ENCODE data around the gene CRTAC1.

Gene CRTAC1

GRCh38 chr10:97888641-97889262, 141.7 kb downstream of the CRTAC1 start:
- TF ChIP-seq CTCF (conservative IDR thresholded peaks at IDR 0.05): no peak
- TF ChIP-seq ZFX (IDR thresholded peaks at IDR 0.05): no peak
- no peak overlapping the region for H3K27ac ChIP-seq

GRCh38 chr10:97888134-97888533, 142.3 kb downstream of the CRTAC1 start:
- TF ChIP-seq ZFX (IDR thresholded peaks at IDR 0.05): no peak
- TF ChIP-seq CTCF (conservative IDR thresholded peaks at IDR 0.05): no peak
- H3K27ac ChIP-seq: no peak overlapping the region

GRCh38 chr10:97887399-97887798, 143.0 kb downstream of the CRTAC1 start:
- no peak overlapping the region for H3K27ac ChIP-seq
- TF ChIP-seq ZFX (IDR thresholded peaks at IDR 0.05) (no peak), CTCF (conservative IDR thresholded peaks at IDR 0.05) (no peak)

- TF ChIP-seq ZFX (IDR thresholded peaks at IDR 0.05) (no peak), CTCF (conservative IDR thresholded peaks at IDR 0.05) (no peak)
- H3K27ac ChIP-seq: no peak overlapping the region
Observed at GRCh38 chr10:97886286-97886685, 144.1 kb downstream of the CRTAC1 start.

- no peak for TF ChIP-seq CTCF (conservative IDR thresholded peaks at IDR 0.05)
- no peak for TF ChIP-seq ZFX (IDR thresholded peaks at IDR 0.05)
- H3K27ac ChIP-seq: no peak overlapping the region
Observed at GRCh38 chr10:97883092-97883485, 147.3 kb downstream of the CRTAC1 start.

- TF ChIP-seq CTCF (conservative IDR thresholded peaks at IDR 0.05) (no peak), ZFX (IDR thresholded peaks at IDR 0.05) (no peak)
Observed at GRCh38 chr10:97882142-97883091, 148.0 kb downstream of the CRTAC1 start.

GRCh38 chr10:97880109-97880508, 150.3 kb downstream of the CRTAC1 start:
- no peak overlapping the region for H3K27ac ChIP-seq
- no peak for TF ChIP-seq CTCF (conservative IDR thresholded peaks at IDR 0.05)
- TF ChIP-seq ZFX (IDR thresholded peaks at IDR 0.05): no peak

More at GRCh38 chr10:97882142-97883091, 148.0 kb downstream of the CRTAC1 start:
- no peak overlapping the region for H3K27ac ChIP-seq
